Measurements from ENCODE around the gene CLCNKB. TPM values are rescaled to one million over a fixed set of nuclear protein-coding genes. Genes with fewer than 3 reads are reported as not detected.

CLCNKB gene
- total RNA-seq, 1 donor: not detected

DNA sequence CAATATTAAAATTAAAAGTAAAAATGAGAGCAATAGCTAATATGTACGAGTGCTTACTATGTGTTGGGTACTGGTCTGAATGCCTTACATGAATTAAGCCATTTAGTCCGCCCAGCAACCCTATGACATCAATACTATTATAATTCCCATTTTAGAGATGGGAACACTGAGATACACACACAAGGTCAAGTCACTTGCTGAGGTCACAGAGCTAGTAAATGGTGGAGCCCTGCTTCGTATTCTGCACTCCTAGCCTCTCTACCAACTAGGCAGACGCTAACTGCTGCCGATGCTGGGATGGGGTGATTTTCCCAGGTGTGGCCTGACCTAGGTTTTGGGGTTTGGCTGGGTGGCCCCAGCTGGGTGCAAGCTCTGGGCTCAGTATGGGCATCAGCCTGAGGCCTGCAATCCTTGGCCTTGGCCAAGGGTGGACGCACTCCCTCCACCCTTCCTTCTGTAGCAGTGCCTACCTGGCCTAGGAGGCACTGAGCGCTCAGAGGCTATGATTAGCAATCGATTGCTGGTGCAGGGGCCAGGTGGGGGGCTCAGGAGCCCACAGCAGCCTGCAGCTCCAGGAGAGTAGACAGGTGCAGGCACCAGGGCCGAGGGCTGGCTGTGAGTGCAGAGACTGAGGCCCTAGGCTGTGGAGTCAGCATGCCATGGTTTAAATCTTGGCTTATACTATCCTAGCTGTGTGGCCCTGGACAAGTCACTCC lies 27.2 kb downstream of the CLCNKB start:
- no peak overlapping the region for H3K4me3 ChIP-seq (ENCODE audit: low read length)
- peaks cover 22% of the 10 kb centered on the region for H3K27me3 ChIP-seq (ENCODE audit: insufficient read depth, low read length)
- no peaks in the 10 kb centered on the region for H3K4me1 ChIP-seq (ENCODE audit: insufficient read depth, low read length)
- no peaks in the 10 kb centered on the region for H3K9me3 ChIP-seq (ENCODE audit: low read depth, low read length)

DNA sequence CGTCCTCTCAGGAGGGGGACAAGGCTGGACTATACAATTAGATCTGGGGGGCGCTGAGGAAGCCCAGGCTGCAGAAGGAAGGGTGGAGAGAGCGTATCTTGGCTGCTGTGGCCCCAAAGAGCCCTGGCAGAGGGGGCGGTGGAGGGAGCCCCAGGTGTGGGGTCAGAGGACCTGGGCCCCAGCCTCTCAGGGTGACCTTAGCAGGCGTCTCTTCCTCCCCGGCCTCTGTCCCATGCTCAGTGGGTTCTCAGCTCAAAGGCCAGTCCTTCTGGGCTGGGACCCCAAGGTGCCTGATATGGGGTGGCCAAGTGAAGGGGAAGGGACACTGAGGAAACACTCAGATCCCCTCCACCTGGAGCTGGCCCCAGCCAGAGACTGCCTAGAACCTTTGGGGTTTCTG lies 28.0 kb downstream of the CLCNKB start:
- Histone ChIP-seq H3K9me3 (ENCODE audit: low read depth, low read length) (no peaks in the 10 kb centered on the region), H3K27me3 (ENCODE audit: insufficient read depth, low read length) (peaks cover 22% of the 10 kb centered on the region), H3K4me1 (ENCODE audit: insufficient read depth, low read length) (no peaks in the 10 kb centered on the region), H3K4me3 (ENCODE audit: low read length) (no peak overlapping the region)

DNA sequence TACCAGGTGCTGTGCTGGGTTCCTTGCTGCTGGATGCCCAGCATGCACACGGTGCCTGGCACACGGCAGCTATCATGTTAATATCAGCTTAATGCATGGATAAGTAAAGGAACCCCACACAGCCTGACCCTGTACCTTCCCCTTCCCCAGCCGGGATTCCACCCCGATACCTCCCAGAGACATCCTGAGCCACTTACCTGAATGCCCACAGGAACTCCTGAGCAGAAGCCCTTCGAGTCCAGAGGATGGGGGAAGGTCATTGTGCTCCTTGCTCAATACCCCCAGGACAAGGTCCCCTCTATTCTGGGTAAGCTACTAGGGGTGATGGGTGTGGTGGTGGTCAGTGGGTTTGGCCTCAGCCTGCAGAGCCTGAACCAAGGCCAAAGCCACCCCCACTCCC lies 28.5 kb downstream of the CLCNKB start:
- Histone ChIP-seq H3K4me1 (ENCODE audit: insufficient read depth, low read length) (no peaks in the 10 kb centered on the region), H3K9me3 (ENCODE audit: low read depth, low read length) (no peaks in the 10 kb centered on the region), H3K27me3 (ENCODE audit: insufficient read depth, low read length) (peaks cover 22% of the 10 kb centered on the region), H3K4me3 (ENCODE audit: low read length) (no peak overlapping the region)

DNA sequence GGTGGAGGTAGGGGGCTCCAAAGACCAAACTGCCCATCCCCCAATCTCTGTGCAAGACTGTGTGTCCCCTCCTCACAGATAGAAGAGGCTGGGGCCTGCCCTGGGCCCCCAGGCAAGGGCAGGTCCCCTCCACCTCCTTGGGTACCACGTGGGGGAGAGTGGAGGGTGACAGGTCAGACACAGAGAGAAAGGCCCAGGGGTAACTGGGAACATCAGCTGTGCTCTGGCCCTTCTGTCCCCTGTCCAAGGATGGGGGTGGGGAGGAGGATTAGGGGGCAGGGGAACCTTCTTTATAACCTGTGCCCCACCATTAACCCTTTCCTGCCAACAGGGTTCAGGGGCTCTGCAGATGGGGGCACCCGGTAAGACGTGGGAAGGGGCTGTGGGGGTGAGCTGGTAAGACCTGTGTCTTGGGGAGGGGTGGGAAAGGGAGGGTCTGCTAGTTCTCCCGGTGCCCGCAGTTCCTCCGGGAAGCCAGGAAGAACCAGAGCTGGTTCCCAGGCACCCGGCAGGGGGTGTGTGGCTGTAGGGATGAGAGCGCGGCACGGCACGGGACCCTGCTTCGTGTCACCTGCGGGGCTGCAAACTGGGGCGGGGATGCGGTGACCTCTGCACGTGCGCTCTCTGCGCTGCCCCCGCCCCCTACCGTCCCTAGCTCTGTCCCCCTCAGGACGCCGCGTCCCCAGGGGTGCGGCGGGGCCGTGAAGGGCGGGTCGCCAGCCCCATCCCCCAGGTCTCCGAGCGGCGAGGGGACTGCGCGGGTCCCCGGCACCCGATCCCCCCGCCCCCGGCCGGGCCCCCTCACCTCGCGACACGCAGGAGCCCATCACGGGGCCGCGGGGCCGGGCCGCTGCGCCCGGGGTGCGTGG lies 29.3 kb downstream of the CLCNKB start:
- Histone ChIP-seq H3K27me3 (ENCODE audit: insufficient read depth, low read length) (peaks cover 22% of the 10 kb centered on the region), H3K4me3 (ENCODE audit: low read length) (no peak overlapping the region), H3K4me1 (ENCODE audit: insufficient read depth, low read length) (no peaks in the 10 kb centered on the region), H3K9me3 (ENCODE audit: low read depth, low read length) (no peaks in the 10 kb centered on the region)

DNA sequence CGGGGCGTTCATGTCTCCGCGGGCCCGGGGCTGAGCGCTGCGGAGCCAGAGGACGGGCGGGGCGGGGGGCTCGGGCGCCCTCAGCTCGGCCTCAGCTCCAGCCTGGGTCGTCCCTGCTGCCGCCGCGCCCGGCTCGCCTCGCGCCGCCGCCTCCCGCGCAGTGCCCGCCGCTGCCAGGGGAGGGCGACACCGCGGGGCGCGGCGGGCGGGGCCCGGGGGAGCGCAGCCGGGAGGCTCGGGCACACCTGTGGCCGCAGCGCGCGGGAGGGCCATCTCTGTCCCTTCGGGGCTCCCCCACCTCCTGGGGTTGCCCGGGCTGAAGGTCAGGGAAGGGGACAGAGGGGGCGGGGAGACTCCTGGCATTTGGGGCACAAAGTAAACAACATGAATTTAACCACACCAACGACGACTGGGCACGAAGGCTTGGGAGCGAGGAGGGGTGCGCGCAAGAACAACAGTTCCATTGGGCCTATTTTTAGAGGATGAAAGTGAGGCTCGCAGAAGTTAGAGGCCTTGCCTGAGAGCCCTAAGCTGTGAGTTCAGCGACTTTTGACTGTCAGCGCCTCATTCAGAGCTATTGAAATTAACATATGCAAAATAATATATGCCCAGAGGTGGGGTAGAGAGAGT lies 30.0 kb downstream of the CLCNKB start, which contains the start of gene FAM131C:
FAM131C (minus strand) TSS at position 162 of the 630 bp plus-strand sequence. CDS start 209 bp downstream, outside the sequence.
- Histone ChIP-seq H3K4me3 (ENCODE audit: low read length) (no peak within 1 kb of the TSS), H3K4me1 (ENCODE audit: insufficient read depth, low read length) (no peaks in the 10 kb centered on the region), H3K27me3 (ENCODE audit: insufficient read depth, low read length) (peaks cover 22% of the 10 kb centered on the region), H3K9me3 (ENCODE audit: low read depth, low read length) (no peaks in the 10 kb centered on the region)

DNA sequence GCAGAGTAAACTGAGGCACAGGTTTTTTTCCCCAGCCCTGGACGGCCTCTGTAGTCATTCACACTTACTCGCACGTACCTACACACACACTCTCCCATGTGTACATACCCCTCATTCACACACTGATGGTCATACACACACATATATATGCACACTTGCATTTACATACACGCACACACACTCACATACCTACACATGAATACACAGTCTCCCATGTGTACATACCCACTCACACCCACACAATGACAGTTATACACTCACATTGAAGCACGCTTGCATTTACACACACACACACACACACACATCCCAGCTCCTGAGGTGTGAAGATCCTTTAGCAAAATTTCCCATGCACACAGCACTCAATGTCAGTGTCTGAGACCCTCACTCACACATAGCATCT lies 30.6 kb downstream of the CLCNKB start:
- H3K9me3 ChIP-seq (ENCODE audit: low read depth, low read length): no peaks in the 10 kb centered on the region
- peaks cover 22% of the 10 kb centered on the region for H3K27me3 ChIP-seq (ENCODE audit: insufficient read depth, low read length)
- no peak overlapping the region for H3K4me3 ChIP-seq (ENCODE audit: low read length)
- H3K4me1 ChIP-seq (ENCODE audit: insufficient read depth, low read length): peaks cover 4% of the 10 kb centered on the region

DNA sequence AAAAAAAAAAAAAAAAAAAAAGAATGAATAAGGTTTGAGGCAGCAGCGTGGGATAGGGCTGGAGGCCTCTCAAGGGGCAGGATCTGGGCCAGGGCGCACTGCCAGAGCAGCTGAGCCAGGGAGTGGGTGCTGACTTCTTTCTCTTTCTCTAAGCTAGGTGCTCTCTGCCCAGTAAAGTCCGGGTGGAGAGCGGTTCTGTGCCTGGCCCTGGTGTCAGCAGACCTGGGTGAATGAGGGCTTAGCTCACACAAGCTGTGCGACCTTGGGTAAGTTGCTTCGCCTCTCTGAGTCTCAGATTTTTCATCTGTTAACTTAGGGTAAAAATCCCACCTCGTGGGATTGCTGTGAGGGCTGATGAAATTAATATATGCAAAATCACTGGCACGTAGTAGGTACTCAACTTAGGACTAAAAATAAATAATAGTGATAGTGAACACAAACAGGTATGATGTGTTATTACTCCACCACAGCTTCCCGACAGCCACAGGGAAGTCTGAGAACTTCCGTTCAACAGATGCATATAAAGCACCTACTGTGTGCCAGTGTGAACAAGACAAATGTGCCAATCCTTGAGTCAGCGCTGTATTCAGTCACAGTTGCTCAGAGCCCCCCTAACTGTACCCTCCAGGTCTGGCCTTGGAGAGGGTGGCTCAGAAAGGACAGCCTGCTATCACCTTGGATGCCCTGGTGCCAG lies 31.9 kb downstream of the CLCNKB start:
- peaks cover 4% of the 10 kb centered on the region for H3K4me1 ChIP-seq (ENCODE audit: insufficient read depth, low read length)
- H3K4me3 ChIP-seq (ENCODE audit: low read length): no peak overlapping the region
- peaks cover 22% of the 10 kb centered on the region for H3K27me3 ChIP-seq (ENCODE audit: insufficient read depth, low read length)
- no peaks in the 10 kb centered on the region for H3K9me3 ChIP-seq (ENCODE audit: low read depth, low read length)

DNA sequence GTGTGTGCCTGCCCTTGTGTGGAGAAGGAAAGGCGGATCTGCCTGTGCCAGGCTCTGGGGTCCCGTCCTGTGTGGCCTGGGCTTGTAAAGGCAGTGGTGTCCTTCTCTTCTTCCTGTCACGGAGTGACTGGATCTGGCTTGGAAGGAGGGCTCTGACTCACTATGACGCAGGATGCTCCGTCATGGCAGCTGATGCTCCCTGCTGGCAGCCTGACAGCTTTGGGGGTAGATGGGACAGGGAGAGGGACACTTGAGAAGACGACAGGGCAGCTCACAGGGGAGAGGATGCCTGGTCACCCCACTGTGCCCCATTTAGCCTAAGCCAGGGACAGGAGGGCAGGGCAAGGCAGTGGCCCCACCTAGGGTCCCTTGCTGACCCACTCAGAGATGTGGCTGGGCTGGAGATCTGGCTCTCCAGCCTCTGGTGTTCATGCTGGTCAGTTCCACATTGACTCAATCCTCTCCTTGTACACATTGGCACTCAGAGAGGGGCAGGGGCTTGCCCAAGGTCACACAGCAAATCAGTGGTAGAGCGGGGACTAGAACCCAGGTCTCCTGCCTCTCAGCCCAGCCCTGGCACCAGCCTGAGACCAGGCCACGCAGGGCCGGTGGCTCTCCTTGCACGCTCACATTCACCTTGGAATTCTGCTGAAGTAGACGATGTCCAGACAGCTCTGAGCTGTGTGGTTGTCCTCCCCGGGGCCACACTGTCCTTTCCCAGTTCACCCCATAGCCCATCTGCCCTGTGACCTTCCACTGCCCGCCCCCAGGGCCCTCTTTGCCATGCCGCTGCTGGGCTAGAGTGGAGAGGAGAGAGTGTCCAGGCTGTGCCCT lies 32.7 kb downstream of the CLCNKB start:
- Histone ChIP-seq H3K4me3 (ENCODE audit: low read length) (no peak overlapping the region), H3K4me1 (ENCODE audit: insufficient read depth, low read length) (peaks cover 4% of the 10 kb centered on the region), H3K27me3 (ENCODE audit: insufficient read depth, low read length) (peaks cover 22% of the 10 kb centered on the region), H3K9me3 (ENCODE audit: low read depth, low read length) (no peaks in the 10 kb centered on the region)

DNA sequence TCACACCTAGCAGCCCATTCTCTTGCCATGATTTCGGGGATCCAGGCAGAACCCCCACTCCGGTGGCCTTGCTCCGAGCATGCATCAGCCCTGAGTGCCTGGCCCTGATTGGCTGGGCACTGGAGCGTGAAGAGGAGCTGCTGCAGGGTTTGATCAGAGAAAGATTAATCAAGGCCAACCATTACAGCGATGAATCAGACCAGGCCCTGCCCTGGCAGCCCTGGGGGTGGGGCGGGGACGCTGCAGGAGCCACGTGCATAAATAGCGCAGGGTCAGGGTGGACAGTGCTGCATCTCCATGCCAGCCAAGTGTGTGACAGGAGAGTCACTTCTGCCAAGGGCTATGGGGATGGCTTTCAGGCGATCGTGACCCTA lies 33.3 kb downstream of the CLCNKB start:
- Histone ChIP-seq H3K9me3 (ENCODE audit: low read depth, low read length) (no peaks in the 10 kb centered on the region), H3K27me3 (ENCODE audit: insufficient read depth, low read length) (peaks cover 21% of the 10 kb centered on the region), H3K4me3 (ENCODE audit: low read length) (no peak overlapping the region), H3K4me1 (ENCODE audit: insufficient read depth, low read length) (peaks cover 4% of the 10 kb centered on the region)

DNA sequence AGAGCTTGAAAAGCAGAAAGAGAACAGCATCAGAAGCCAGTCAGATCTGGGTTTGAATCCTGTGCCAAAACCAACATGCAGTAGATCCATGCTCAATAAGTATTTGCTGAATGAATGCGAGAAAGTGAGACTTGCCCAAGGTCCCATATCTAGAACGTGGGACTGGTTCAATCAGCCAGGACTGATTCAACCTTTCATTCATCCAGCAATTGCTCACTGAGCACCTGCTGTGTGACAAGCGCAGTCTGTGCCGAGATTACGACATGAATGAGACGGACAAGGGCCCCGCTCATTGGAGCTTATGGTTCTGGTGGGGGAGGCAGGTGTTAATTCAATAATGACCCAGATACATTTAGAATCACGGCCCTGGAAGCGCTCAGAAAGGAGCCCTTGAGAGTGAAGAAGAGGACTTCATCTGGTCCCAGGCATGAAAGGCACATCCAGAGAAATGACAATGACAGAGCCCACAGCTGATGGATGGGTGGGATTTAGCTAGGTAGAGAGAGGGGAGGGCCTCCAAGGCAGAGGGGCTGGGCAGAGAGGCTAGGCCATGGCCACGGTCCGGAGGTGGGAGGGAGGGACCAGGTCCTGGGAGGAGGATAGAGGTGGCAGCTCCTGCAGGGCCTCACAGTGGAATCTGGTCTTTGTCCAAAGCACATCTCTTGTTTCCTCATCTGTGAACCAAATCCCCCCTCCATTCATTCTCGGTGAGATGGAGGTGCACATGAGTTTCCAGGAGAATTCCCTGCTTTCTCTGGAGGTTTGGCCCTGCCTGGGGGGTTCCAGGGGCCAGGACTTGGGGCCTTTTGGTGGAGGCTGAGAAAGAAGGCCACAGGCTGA lies 34.0 kb downstream of the CLCNKB start:
- Histone ChIP-seq H3K27me3 (ENCODE audit: insufficient read depth, low read length) (peaks cover 13% of the 10 kb centered on the region), H3K4me1 (ENCODE audit: insufficient read depth, low read length) (peaks cover 4% of the 10 kb centered on the region), H3K4me3 (ENCODE audit: low read length) (no peak overlapping the region), H3K9me3 (ENCODE audit: low read depth, low read length) (no peaks in the 10 kb centered on the region)

DNA sequence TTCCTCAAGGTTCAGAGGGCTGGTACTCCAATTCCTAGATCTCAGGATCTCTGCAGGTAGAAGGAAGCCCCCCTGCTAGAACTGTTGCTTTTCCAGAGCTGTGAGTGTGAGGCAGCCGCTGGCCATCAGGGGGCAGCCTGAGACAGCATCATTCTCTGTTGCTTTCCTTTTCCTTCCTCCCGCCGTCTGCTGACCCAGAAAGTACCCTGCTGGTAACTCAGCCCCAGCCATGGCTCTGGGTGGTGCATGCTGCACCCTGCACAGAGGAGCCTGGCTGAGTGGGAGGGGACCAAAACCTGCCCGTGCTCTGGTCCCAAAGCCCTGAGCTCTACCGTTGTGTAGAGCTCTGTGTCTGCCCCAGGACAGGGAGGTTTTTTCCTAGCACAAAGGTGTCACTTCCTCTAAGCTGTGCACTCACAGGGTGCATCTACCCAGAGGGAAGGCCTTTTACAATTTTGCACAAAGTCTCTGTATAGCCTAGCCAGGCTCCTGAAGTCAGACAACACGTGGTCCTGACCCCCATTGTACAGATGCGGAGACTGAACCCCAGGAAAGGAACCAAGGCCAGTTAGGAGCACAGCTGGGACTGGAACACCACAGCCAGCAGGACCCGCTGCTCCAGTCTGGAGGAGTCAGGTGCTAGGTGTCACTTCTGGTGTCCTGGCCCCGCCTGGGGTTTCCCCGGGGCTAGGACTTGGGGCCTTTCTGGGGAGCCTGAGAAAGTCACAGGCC lies 35.5 kb downstream of the CLCNKB start:
- peaks cover 5% of the 10 kb centered on the region for H3K27me3 ChIP-seq (ENCODE audit: insufficient read depth, low read length)
- H3K4me1 ChIP-seq (ENCODE audit: insufficient read depth, low read length): peaks cover 4% of the 10 kb centered on the region
- H3K9me3 ChIP-seq (ENCODE audit: low read depth, low read length): no peaks in the 10 kb centered on the region
- H3K4me3 ChIP-seq (ENCODE audit: low read length): no peak overlapping the region

DNA sequence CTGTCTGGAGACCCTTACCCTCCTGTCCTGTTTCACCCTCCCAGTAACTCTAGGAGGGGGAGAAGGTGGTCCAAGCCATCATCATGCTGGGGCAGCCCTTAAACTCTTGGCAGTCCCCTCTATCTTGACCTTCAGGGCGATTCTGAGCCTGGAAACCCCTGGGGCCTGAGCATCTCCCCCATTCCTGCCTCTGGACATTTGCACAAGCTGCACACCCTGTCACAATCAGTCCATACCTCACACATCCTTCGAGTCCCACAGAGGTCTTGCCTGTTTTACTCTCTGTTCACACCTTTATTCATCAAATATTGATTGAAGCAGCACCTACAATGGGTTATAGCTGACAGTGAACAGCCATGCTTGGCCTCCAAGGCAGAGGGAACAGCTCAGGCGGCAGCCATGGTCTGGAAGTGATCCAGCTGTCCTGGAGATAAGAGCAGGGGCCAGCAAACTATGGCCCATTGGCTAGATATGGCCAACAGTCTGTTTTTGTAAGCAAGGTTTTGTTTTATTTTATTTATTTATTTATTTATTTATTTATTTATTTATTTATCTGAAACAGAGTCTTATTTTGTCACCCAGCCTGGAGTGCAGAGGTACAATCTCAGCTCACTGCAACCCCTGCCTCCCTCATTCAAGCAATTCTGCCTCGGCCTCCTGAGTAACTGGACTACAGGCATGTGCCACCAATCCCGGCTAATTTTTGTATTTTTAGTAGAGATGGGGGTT lies 37.0 kb downstream of the CLCNKB start:
- H3K9me3 ChIP-seq (ENCODE audit: low read depth, low read length): no peaks in the 10 kb centered on the region
- peaks cover 4% of the 10 kb centered on the region for H3K4me1 ChIP-seq (ENCODE audit: insufficient read depth, low read length)
- H3K4me3 ChIP-seq (ENCODE audit: low read length): no peak overlapping the region
- no peaks in the 10 kb centered on the region for H3K27me3 ChIP-seq (ENCODE audit: insufficient read depth, low read length)

Measured in mononuclear cell (primary cell).